IMR-90 (cell line): ENCODE measurements around the gene C3orf80. TPM values are rescaled to one million over a fixed set of nuclear protein-coding genes. Genes with fewer than 3 reads are reported as not detected.

ENCODE experiments used
- ATAC-seq: fragments of 200-7000 bp; cut with Tn5 transposase; 2 replicates; pipeline ENCODE4 v1.9.1; 2020; ENCODE audit warnings: low read depth, mild to moderate bottlenecking, moderate library complexity
- BruUV-seq: library from RNA; stranded (reverse); fragments of 400-500 nt; replicated peaks from 2 replicates; lab custom pipeline; 2021; lab: Mats Ljungman, UMichigan
- CTCF ChIA-PET: fragments of 300-600 bp; formaldehyde crosslinking; extraction: SDS; loops from one replicate; lab custom pipeline; 2021; ENCODE audit warnings: antibody characterized with exemption; lab: Yijun Ruan, JAX
- POLR2A ChIA-PET: fragments of 300-600 bp; sonication (Branson Sonifier 250); formaldehyde crosslinking; loops from one replicate; lab custom pipeline; 2022; ENCODE audit warnings: antibody characterized with exemption; ENCODE audit not compliant: unreplicated experiment; lab: Charles Lee
- DNase-seq: peaks from one replicate; pipeline ENCODE4 v3.0.0; 2013
- H2AFZ ChIP-seq: replicated peaks from 2 replicates; pipeline ENCODE3; 2013; ENCODE audit warnings: low read length, mild to moderate bottlenecking; ENCODE audit not compliant: poor library complexity
- H2AK5ac ChIP-seq: 2 replicates; pipeline ENCODE4 v1.6.1; 2013; ENCODE audit warnings: low read depth, low read length, inconsistent platforms
- H2AK9ac ChIP-seq: replicated peaks from 2 replicates; pipeline ENCODE3; 2013; ENCODE audit warnings: mild to moderate bottlenecking, low read depth, low read length, moderate library complexity; ENCODE audit not compliant: poor library complexity
- H2BK120ac ChIP-seq: 2 replicates; pipeline ENCODE4 v1.6.1; 2013; ENCODE audit warnings: low read depth, low read length, inconsistent platforms
- H2BK15ac ChIP-seq: 3 replicates; pipeline ENCODE4 v1.6.1; 2013; ENCODE audit warnings: low read depth, low read length, inconsistent platforms
- H2BK20ac ChIP-seq: 2 replicates; pipeline ENCODE4 v1.6.1; 2013; ENCODE audit warnings: low read depth, mild to moderate bottlenecking, inconsistent platforms, low read length, moderate library complexity
- H2BK5ac ChIP-seq: 2 replicates; pipeline ENCODE4 v1.6.1; 2013; ENCODE audit warnings: mild to moderate bottlenecking, low read depth, low read length, inconsistent platforms; ENCODE audit not compliant: poor library complexity, severe bottlenecking
- H3K14ac ChIP-seq: replicated peaks from 2 replicates; pipeline ENCODE4 v1.6.1; 2013; ENCODE audit warnings: low read depth, low read length, inconsistent platforms
- H3K18ac ChIP-seq: 2 replicates; pipeline ENCODE4 v1.6.1; 2013; ENCODE audit warnings: low read depth, low read length, control low read depth
- H3K23ac ChIP-seq: 2 replicates; pipeline ENCODE4 v1.6.1; 2013; ENCODE audit warnings: low read depth, low read length, inconsistent platforms
- H3K27ac ChIP-seq: 2 replicates; pipeline ENCODE4 v1.5.1; 2013; ENCODE audit warnings: mild to moderate bottlenecking, control low read depth, low read length; ENCODE audit not compliant: insufficient read depth
- H3K27me3 ChIP-seq: 2 replicates; pipeline ENCODE4 v1.6.1; 2013; ENCODE audit warnings: low read length; ENCODE audit not compliant: control insufficient read depth, insufficient read depth
- H3K36me3 ChIP-seq: 2 replicates; pipeline ENCODE4 v1.6.1; 2013; ENCODE audit warnings: low read length, mixed read lengths; ENCODE audit not compliant: control insufficient read depth, insufficient read depth
- H3K4ac ChIP-seq: 2 replicates; pipeline ENCODE4 v1.6.1; 2013; ENCODE audit warnings: low read depth, low read length, inconsistent platforms
- H3K4me1 ChIP-seq: 2 replicates; pipeline ENCODE4 v1.6.1; 2013; ENCODE audit warnings: low read length, mixed read lengths; ENCODE audit not compliant: control insufficient read depth, insufficient read depth
- H3K4me2 ChIP-seq: 2 replicates; pipeline ENCODE4 v1.6.1; 2013; ENCODE audit warnings: low read depth, mild to moderate bottlenecking, control low read depth, low read length, moderate library complexity
- H3K4me3 ChIP-seq: 2 replicates; pipeline ENCODE4 v1.5.1; 2013; ENCODE audit warnings: low read depth, mild to moderate bottlenecking, control low read depth, low read length, moderate library complexity; ENCODE audit not compliant: insufficient read depth
- H3K56ac ChIP-seq: 2 replicates; pipeline ENCODE4 v1.6.1; 2013; ENCODE audit warnings: low read length, inconsistent platforms; ENCODE audit not compliant: insufficient read depth; ENCODE audit errors: extremely low read depth
- H3K79me1 ChIP-seq, 2 experiments: 2 replicates each; pipeline ENCODE4 v1.6.1; 2013; ENCODE audit warnings: low read length in 2 of 2, inconsistent platforms in 1 of 2, low read depth in 1 of 2
- H3K9ac ChIP-seq: 2 replicates; pipeline ENCODE4 v1.6.1; 2013; ENCODE audit warnings: low read depth, low read length, control low read depth
- H3K9me1 ChIP-seq: 2 replicates; pipeline ENCODE4 v1.6.1; 2013; ENCODE audit warnings: low read length, inconsistent platforms; ENCODE audit not compliant: insufficient read depth
- H3K9me3 ChIP-seq: 2 replicates; pipeline ENCODE4 v1.6.1; 2013; ENCODE audit warnings: low read length; ENCODE audit not compliant: control insufficient read depth, insufficient read depth
- H4K20me1 ChIP-seq: 2 replicates; pipeline ENCODE4 v1.6.1; 2013; ENCODE audit warnings: low read length, inconsistent platforms; ENCODE audit not compliant: insufficient read depth
- H4K5ac ChIP-seq: 2 replicates; pipeline ENCODE4 v1.6.1; 2013; ENCODE audit warnings: mild to moderate bottlenecking, low read depth, low read length, control low read depth
- H4K8ac ChIP-seq, 2 experiments: 2 replicates each; pipeline ENCODE4 v1.6.1; 2013; ENCODE audit warnings: low read depth in 2 of 2, low read length in 2 of 2, control low read depth in 1 of 2, inconsistent platforms in 1 of 2
- H4K91ac ChIP-seq: 2 replicates; pipeline ENCODE4 v1.6.1; 2013; ENCODE audit warnings: low read depth, low read length, inconsistent platforms; ENCODE audit not compliant: insufficient read depth
- MXI1 ChIP-seq: IDR thresholded peaks from 2 replicates; pipeline ENCODE4 v1.6.1; 2012; ENCODE audit warnings: low read depth, mild to moderate bottlenecking, low read length, moderate library complexity, borderline replicate concordance
- WGBS, 2 experiments: methylation state at CpG; one replicate each; pipeline versions ENCODE4 v1.1.5 to v1.1.7; 2013; ENCODE audit warnings: missing lambda C conversion rate in 2 of 2; ENCODE audit not compliant: insufficient read length in 1 of 2; ENCODE audit errors: extremely low coverage in 2 of 2; 5-methylcytosine and 5-hydroxymethylcytosine counted together
- dilution Hi-C: fragments of 300-500 bp; cut with HindIII; formaldehyde crosslinking; loops from one replicate; pipeline ENCODE4 v1.14.3; 2018; ENCODE audit warnings: low sequenced_read_pairs; ENCODE audit not compliant: unreplicated experiment
- in situ Hi-C: fragments of 300-500 bp; cut with MboI; formaldehyde crosslinking; loops from 3 replicates; pipeline ENCODE4 v1.14.3; 2019; ENCODE audit warnings: low sequenced_read_pairs, inconsistent platforms, mixed read lengths
- intact Hi-C: fragments of 100-400 bp; cut with micrococcal nuclease; formaldehyde crosslinking; loops from 2 replicates; pipeline ENCODE4 v1.10.0; 2022
- polyA plus RNA-seq, 3 experiments: library from polyadenylated mRNA; depleted of rRNA; stranded (reverse); fragments of >200 nt; gene quantifications; 2 replicates each; pipeline ENCODE4 v1.2.3, GENCODE V29; 2012; ENCODE audit warnings: low replicate concordance in 1 of 3
- total RNA-seq: library from RNA; depleted of rRNA; stranded (reverse); fragments of >200 nt; gene quantifications from 2 replicates; pipeline ENCODE4 v1.2.3, GENCODE V29; 2012

C3orf80 gene
- total and polyA plus RNA-seq, 2 of the 4 experiments (the other 2 are of a cell fraction) = not detected

GRCh38 chr3:160247766-160248165, 22.5 kb downstream of the C3orf80 start:
- ATAC-seq (no peak), DNase-seq (no peak)
- Histone ChIP-seq H3K9me1 (no peaks in the 10 kb centered on the region), H2AK5ac (no peak overlapping the region), H3K9ac (no peak overlapping the region), H4K5ac (no peak overlapping the region), H4K91ac (no peak overlapping the region), H3K18ac (no peak overlapping the region), H3K27ac (no peak overlapping the region), H3K4ac (no peak overlapping the region), H3K79me1 (no peaks in the 10 kb centered on the region), H3K4me2 (no peak overlapping the region), H3K36me3 (no peaks in the 10 kb centered on the region), H4K8ac (no peak overlapping the region), H2BK20ac (no peak overlapping the region), H2AFZ (no peak overlapping the region), H3K4me1 (no peaks in the 10 kb centered on the region), H3K4me3 (no peak overlapping the region), H2BK120ac (no peak overlapping the region), H3K9me3 (no peaks in the 10 kb centered on the region), H2BK15ac (no peak overlapping the region), H4K20me1 (no peaks in the 10 kb centered on the region), H3K14ac (no peak overlapping the region), H2BK5ac (no peak overlapping the region), H3K27me3 (no peaks in the 10 kb centered on the region), H3K56ac (no peak overlapping the region), H3K23ac (no peak overlapping the region), H2AK9ac (no peak overlapping the region)
- CTCF ChIA-PET = no interaction called here
- intact Hi-C loops (no loop called here), in situ Hi-C loops (no loop called here), dilution Hi-C loops (no loop called here)
- no CpG with 5 or more reads among the region's 1 CpG for WGBS, 2 experiments
- no TSS peak for BruUV-seq
- POLR2A ChIA-PET = no interaction called here
- TF ChIP-seq MXI1 = no peak
